K562 (cell line): Measurements from ENCODE around the gene SPTA1. TPM values are rescaled to one million over a fixed set of nuclear protein-coding genes. Genes with fewer than 3 reads are reported as not detected.

ENCODE experiments used
- ATAC-seq: fragments of 200-7000 bp; cut with Tn5 transposase; 3 replicates; pipeline ENCODE4 v1.9.1; 2020; ENCODE audit warnings: moderate library complexity
- BruUV-seq: library from RNA; stranded (reverse); fragments of 400-500 nt; replicated peaks from 2 replicates; lab custom pipeline; 2021; lab: Mats Ljungman, UMichigan
- CTCF ChIA-PET: fragments of 300-600 bp; formaldehyde crosslinking; extraction: SDS; loops from one replicate; lab custom pipeline; 2021; ENCODE audit warnings: low intra/inter-chr PET ratio; lab: Yijun Ruan, JAX
- POLR2A ChIA-PET: fragments of 300-600, 350-650 bp; sonication (Branson Sonifier 250); formaldehyde crosslinking; extraction: SDS; loops from one replicate; lab custom pipeline; 2021; ENCODE audit warnings: antibody characterized with exemption, inconsistent platforms; lab: Yijun Ruan, JAX
- DNase-seq, 4 experiments: peaks; one replicate each; pipeline versions ENCODE4 v3.0.0 to v3.0.0-alpha.2; 2011 to 2018; ENCODE audit warnings: low spot score in 3 of 4, mixed read lengths in 3 of 4; ENCODE audit errors: extremely low read depth in 1 of 4
- FAIRE-seq: peaks from 2 replicates; lab custom pipeline; 2011; peaks lifted over from hg19 to GRCh38; lab: Jason Lieb, UNC
- H2AFZ ChIP-seq: 2 replicates; pipeline ENCODE4 v1.6.0; 2011; ENCODE audit warnings: low read depth, low read length, control low read depth, inconsistent platforms
- H3K27ac ChIP-seq: fragments of 200-600 bp; 3 replicates; pipeline ENCODE4 v1.8.0; 2011; ENCODE audit warnings: low read depth, mild to moderate bottlenecking, control low read depth, inconsistent platforms, low read length, moderate library complexity, mixed read lengths; ENCODE audit errors: extremely low read depth
- H3K27me3 ChIP-seq, 2 experiments: fragments of 300-600 bp in 1 of 2; 2 replicates in 1 of 2; 3 replicates in 1 of 2; pipeline versions ENCODE4 v1.6.0 to v1.8.0; 2011; ENCODE audit warnings: inconsistent platforms in 2 of 2, low read length in 2 of 2, mild to moderate bottlenecking in 1 of 2, mixed read lengths in 1 of 2, moderate library complexity in 1 of 2; ENCODE audit not compliant: control insufficient read depth in 2 of 2, insufficient read depth in 2 of 2
- H3K36me3 ChIP-seq: fragments of 300-600 bp; 3 replicates; pipeline ENCODE4 v1.8.0; 2011; ENCODE audit warnings: mild to moderate bottlenecking, low read length, inconsistent platforms; ENCODE audit not compliant: control insufficient read depth, insufficient read depth
- H3K4me1 ChIP-seq, 2 experiments: fragments of 200-600 bp in 1 of 2; replicated peaks in 1 of 2; 2 replicates in 1 of 2; 3 replicates in 1 of 2; pipeline versions ENCODE4 v1.5.1 to v1.8.0; 2011; ENCODE audit warnings: inconsistent platforms in 2 of 2, low read length in 2 of 2, mild to moderate bottlenecking in 1 of 2, mixed read lengths in 1 of 2, moderate library complexity in 1 of 2; ENCODE audit not compliant: control insufficient read depth in 2 of 2, insufficient read depth in 2 of 2
- H3K4me2 ChIP-seq: 2 replicates; pipeline ENCODE4 v1.6.1; 2011; ENCODE audit warnings: low read length, control low read depth, inconsistent platforms, mixed read lengths; ENCODE audit not compliant: insufficient read depth
- H3K4me3 ChIP-seq: fragments of 200-600 bp; sonication (generic), shearing (Covaris generic); 2 replicates; pipeline ENCODE4 v1.5.1; 2016; ENCODE audit warnings: control low read depth, inconsistent platforms
- H3K79me2 ChIP-seq: fragments of 200-600 bp; 3 replicates; pipeline ENCODE4 v1.8.0; 2011; ENCODE audit warnings: low read length, inconsistent platforms; ENCODE audit not compliant: control insufficient read depth, insufficient read depth
- H3K9ac ChIP-seq, 2 experiments: 2 replicates each; pipeline versions ENCODE4 v1.6.0 to v1.6.1; 2011; ENCODE audit warnings: low read depth in 2 of 2, low read length in 2 of 2, control low read depth in 1 of 2, inconsistent platforms in 1 of 2, mild to moderate bottlenecking in 1 of 2, mixed read lengths in 1 of 2; ENCODE audit not compliant: insufficient read depth in 1 of 2
- H3K9me1 ChIP-seq: one replicate; pipeline ENCODE4 v1.6.0; 2011; ENCODE audit warnings: inconsistent platforms, mild to moderate bottlenecking, low read length, moderate library complexity; ENCODE audit not compliant: control insufficient read depth, insufficient read depth
- H3K9me3 ChIP-seq: replicated peaks from 2 replicates; pipeline ENCODE4 v1.5.1; 2011; ENCODE audit warnings: low read depth, low read length, inconsistent platforms; ENCODE audit not compliant: control insufficient read depth, insufficient read depth
- H4K20me1 ChIP-seq: replicated peaks from 2 replicates; pipeline ENCODE4 v1.6.1; 2011; ENCODE audit warnings: low read length, inconsistent platforms, mixed read lengths; ENCODE audit not compliant: control insufficient read depth, insufficient read depth
- HES1 ChIP-seq: fragments of 450-650 bp; IDR thresholded peaks from 2 replicates; pipeline ENCODE4 v1.6.1; 2016; ENCODE audit warnings: low read depth, mild to moderate bottlenecking, moderate library complexity
- HMGN3 ChIP-seq: IDR thresholded peaks from 2 replicates; pipeline ENCODE4 v1.6.1; 2011; ENCODE audit warnings: borderline replicate concordance, low read depth, mild to moderate bottlenecking, mixed read lengths, low read length; ENCODE audit not compliant: insufficient read length; ENCODE audit errors: extremely low read depth
- LEF1 ChIP-seq: fragments of 450-650 bp; IDR thresholded peaks from 2 replicates; pipeline ENCODE4 v1.6.1; 2016; ENCODE audit warnings: mild to moderate bottlenecking
- USF2 ChIP-seq: sonication (generic); formaldehyde crosslinking; IDR thresholded peaks from 2 replicates; pipeline ENCODE4 v1.5.0; 2020; ENCODE audit warnings: missing genetic modification reagents
- ZNF121 ChIP-seq: sonication (generic); formaldehyde crosslinking; conservative IDR thresholded peaks from 2 replicates; pipeline ENCODE4 v1.8.0; 2022; ENCODE audit warnings: missing genetic modification reagents
- ZNF197 ChIP-seq: fragments of 200-800 bp; sonication (Bioruptor generic); IDR thresholded peaks from 2 replicates; pipeline ENCODE4 v1.6.1; 2016; ENCODE audit warnings: low read depth, missing genetic modification characterization, missing compliant biosample characterization
- ZNF239 ChIP-seq: fragments of 250-450 bp; sonication (Bioruptor Pico); IDR thresholded peaks from 2 replicates; pipeline ENCODE4 v1.4.0; 2020; ENCODE audit warnings: mild to moderate bottlenecking
- ZNF696 ChIP-seq: fragments of 250-450 bp; sonication (Bioruptor Pico); conservative IDR thresholded peaks from 2 replicates; pipeline ENCODE4 v1.4.0; 2020; ENCODE audit warnings: mild to moderate bottlenecking, moderate library complexity
- ZNF764 ChIP-seq: fragments of 250-450 bp; sonication (Bioruptor Pico); IDR thresholded peaks from 2 replicates; pipeline ENCODE4 v1.4.0; 2020; ENCODE audit warnings: low read depth, mild to moderate bottlenecking, moderate library complexity
- WGBS: fragments of 100-300 bp; shearing (Covaris generic); methylation state at CpG from one replicate; pipeline ENCODE4 v1.1.6; 2016; ENCODE audit warnings: low coverage, mixed read lengths; ENCODE audit not compliant: insufficient coverage; ENCODE audit errors: missing lambda C conversion rate; 5-methylcytosine and 5-hydroxymethylcytosine counted together
- in situ Hi-C: fragments of 300-500 bp; cut with MboI; formaldehyde crosslinking; loops from 4 replicates; pipeline ENCODE4 v1.15.0; 2018; ENCODE audit warnings: inconsistent platforms, mixed read lengths
- intact Hi-C: fragments of 100-400 bp; cut with micrococcal nuclease; formaldehyde crosslinking; loops from 2 replicates; pipeline ENCODE4 v1.14.2; 2022
- polyA plus RNA-seq, 8 experiments: library from polyadenylated mRNA; depleted of rRNA in 4 of 8; stranded (reverse) in 5 of 8; unstranded in 3 of 8; fragments of >200 nt; fragmentation: Nextera tagmentation in 2 of 8; fragmentation: Illumina TruSeq in 1 of 8; extraction: Ambion mirVana in 2 of 8; extraction: Trizol in 1 of 8; gene quantifications; 2 replicates each; pipeline versions ENCODE4 v1.2.1 to v1.2.3, GENCODE V29; 2011 to 2014; ENCODE audit warnings: inconsistent platforms in 1 of 8, missing spikeins in 1 of 8
- total RNA-seq, 7 experiments: library from RNA; depleted of rRNA in 6 of 7; stranded (reverse); fragments of >200 nt in 6 of 7; fragmentation: Illumina TruSeq in 2 of 7; extraction: Trizol in 2 of 7; gene quantifications; 2 replicates each; pipeline versions ENCODE4 v1.2.1 to v1.2.3, GENCODE V29; 2011 to 2021; ENCODE audit warnings: low replicate concordance in 1 of 7
- TF ChIP-seq, protein P1 (sequence below): fragments of 450-650 bp; IDR thresholded peaks from 2 replicates; pipeline ENCODE4 v1.6.1; 2017; ENCODE audit warnings: mild to moderate bottlenecking, moderate library complexity
- TF ChIP-seq, protein P2 (sequence below), 2 experiments: fragments of 450-650 bp in 1 of 2; sonication (generic) in 1 of 2; formaldehyde crosslinking in 1 of 2; IDR thresholded peaks in 1 of 2; conservative IDR thresholded peaks in 1 of 2; 2 replicates each; pipeline versions ENCODE4 v1.6.1 to v1.8.1; 2016 to 2023; ENCODE audit warnings: mild to moderate bottlenecking in 2 of 2, moderate library complexity in 2 of 2, inconsistent platforms in 1 of 2, missing genetic modification reagents in 1 of 2

Gene SPTA1
- total and polyA plus RNA-seq, 9 of the 15 experiments (the other 6 are each of a cell fraction or from before 2014, with no cell fraction given), result 11.0 to 62.1 (median 45.9) TPM

DNA sequence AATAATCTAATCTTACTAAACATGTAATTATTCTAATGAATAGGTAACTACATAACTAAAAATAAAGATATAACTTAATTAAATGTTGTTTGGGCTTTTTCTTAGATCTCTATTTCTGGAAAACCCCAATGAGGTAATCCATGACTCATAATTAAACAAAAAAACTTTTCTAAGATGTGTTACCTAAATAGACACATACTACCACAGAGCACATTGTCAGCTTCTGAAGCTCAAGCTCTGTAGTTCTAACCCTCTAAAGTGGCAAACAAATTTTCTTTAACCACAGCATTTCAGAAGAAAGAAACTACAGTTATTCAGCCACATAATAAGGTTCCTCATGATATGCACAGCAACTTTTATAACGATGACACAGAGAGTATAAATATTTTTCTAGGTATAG, 29.8 kb upstream of the SPTA1 start:
- no peak overlapping the region for H3K4me3 ChIP-seq
- WGBS, result 56% methylated on average over 1 of the region's 1 CpG
- DNase-seq (no peak), ATAC-seq (no peak), FAIRE-seq (no peak)
- no peaks in the 10 kb centered on the region for H3K4me1 ChIP-seq
- ChIA-PET POLR2A (no interaction called here), CTCF (no interaction called here)
- H3K4me2 ChIP-seq, result no peak overlapping the region
- no peaks in the 10 kb centered on the region for H3K27me3 ChIP-seq
- no peak overlapping the region for H3K9ac ChIP-seq
- H3K9me1 ChIP-seq, result no peaks in the 10 kb centered on the region
- no peak overlapping the region for H2AFZ ChIP-seq
- BruUV-seq, result no TSS peak
- H3K9me3 ChIP-seq, result no peaks in the 10 kb centered on the region
- no peaks in the 10 kb centered on the region for H3K79me2 ChIP-seq
- no peaks in the 10 kb centered on the region for H3K36me3 ChIP-seq
- TF ChIP-seq, protein P1, sequence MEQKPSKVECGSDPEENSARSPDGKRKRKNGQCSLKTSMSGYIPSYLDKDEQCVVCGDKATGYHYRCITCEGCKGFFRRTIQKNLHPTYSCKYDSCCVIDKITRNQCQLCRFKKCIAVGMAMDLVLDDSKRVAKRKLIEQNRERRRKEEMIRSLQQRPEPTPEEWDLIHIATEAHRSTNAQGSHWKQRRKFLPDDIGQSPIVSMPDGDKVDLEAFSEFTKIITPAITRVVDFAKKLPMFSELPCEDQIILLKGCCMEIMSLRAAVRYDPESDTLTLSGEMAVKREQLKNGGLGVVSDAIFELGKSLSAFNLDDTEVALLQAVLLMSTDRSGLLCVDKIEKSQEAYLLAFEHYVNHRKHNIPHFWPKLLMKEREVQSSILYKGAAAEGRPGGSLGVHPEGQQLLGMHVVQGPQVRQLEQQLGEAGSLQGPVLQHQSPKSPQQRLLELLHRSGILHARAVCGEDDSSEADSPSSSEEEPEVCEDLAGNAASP, result no peak
- TF ChIP-seq, protein P2, sequence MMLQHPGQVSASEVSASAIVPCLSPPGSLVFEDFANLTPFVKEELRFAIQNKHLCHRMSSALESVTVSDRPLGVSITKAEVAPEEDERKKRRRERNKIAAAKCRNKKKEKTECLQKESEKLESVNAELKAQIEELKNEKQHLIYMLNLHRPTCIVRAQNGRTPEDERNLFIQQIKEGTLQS (IDR thresholded peaks at IDR 0.05), result peak; percentile 42; the same call in 1 of the 2 replicates
- TF ChIP-seq, protein P2 (CRISPR knock-in tag; conservative IDR thresholded peaks at IDR 0.05), result no peak
- in situ Hi-C loops (no loop called here), intact Hi-C loops (no loop called here)
- H3K27ac ChIP-seq, result no peak overlapping the region
- no peaks in the 10 kb centered on the region for H4K20me1 ChIP-seq

- no peaks in the 10 kb centered on the region for H3K36me3 ChIP-seq
- H3K9me1 ChIP-seq, result no peaks in the 10 kb centered on the region
- intact Hi-C loops (no loop called here), in situ Hi-C loops (no loop called here)
- no peaks in the 10 kb centered on the region for H3K27me3 ChIP-seq
- 27% methylated on average over 1 of the region's 1 CpG for WGBS
- H3K4me1 ChIP-seq, result no peaks in the 10 kb centered on the region
- H2AFZ ChIP-seq, result peak overlapping the region; percentile 5
- ATAC-seq, result peak; percentile 79; the same call in 2 of the 3 replicates
- H3K79me2 ChIP-seq, result no peaks in the 10 kb centered on the region
- ChIA-PET CTCF (no interaction called here), POLR2A (no interaction called here)
- H3K9ac ChIP-seq, result no peak overlapping the region
- no peak for FAIRE-seq
- peak in 2 of 4 experiments; percentile 23 to 35 for DNase-seq
- no peaks in the 10 kb centered on the region for H4K20me1 ChIP-seq
- BruUV-seq, result no TSS peak
- H3K9me3 ChIP-seq, result no peaks in the 10 kb centered on the region
- H3K4me2 ChIP-seq, result no peak overlapping the region
- H3K27ac ChIP-seq, result no peak overlapping the region
- TF ChIP-seq ZNF197 (CRISPR knock-in tag) (no peak), ZNF121 (CRISPR knock-in tag) (no peak), ZNF696 (CRISPR knock-in tag) (no peak), USF2 (CRISPR knock-in tag) (no peak), HMGN3 (no peak), LEF1 (no peak), HES1 (no peak), ZNF239 (CRISPR knock-in tag) (no peak), ZNF764 (CRISPR knock-in tag) (no peak)
- no peak overlapping the region for H3K4me3 ChIP-seq
These were observed 28.2 kb upstream of the SPTA1 start for GRCh38 chr1:158714754-158715153.
